Muscle layer of duodenum (tissue), 2 donors: ENCODE data around the gene OR4K17.
"Not testable (repeated sequence)": the region's sequence is repeated elsewhere in the genome, so short reads cannot be mapped to it uniquely, and the experiment has no call there.

ENCODE experiments used
- H3K27ac ChIP-seq: one replicate; pipeline ENCODE4 v1.7.0; 2013; ENCODE audit warnings: mild to moderate bottlenecking, low read length
- H3K27me3 ChIP-seq: one replicate; pipeline ENCODE4 v1.7.0; 2013; ENCODE audit warnings: low read depth, mild to moderate bottlenecking, control low read depth, low read length
- H3K36me3 ChIP-seq, 2 donors: one replicate each; pipeline ENCODE4 v1.7.0; 2013; ENCODE audit warnings: low read length in 2 of 2, control low read depth in 1 of 2, mild to moderate bottlenecking in 1 of 2; ENCODE audit not compliant: insufficient read depth in 2 of 2, control insufficient read depth in 1 of 2
- H3K4me1 ChIP-seq, 2 donors: one replicate each; pipeline ENCODE4 v1.7.0; 2013; ENCODE audit warnings: low read length in 2 of 2, mild to moderate bottlenecking in 2 of 2, control low read depth in 1 of 2, moderate library complexity in 1 of 2; ENCODE audit not compliant: insufficient read depth in 2 of 2, control insufficient read depth in 1 of 2
- H3K4me3 ChIP-seq, 2 donors: one replicate each; pipeline ENCODE4 v1.7.0; 2013; ENCODE audit warnings: low read length in 2 of 2, low read depth in 1 of 2, mild to moderate bottlenecking in 1 of 2
- H3K9me3 ChIP-seq, 2 donors: one replicate each; pipeline ENCODE4 v1.7.0; 2013; ENCODE audit warnings: low read length in 2 of 2, control low read depth in 1 of 2, mild to moderate bottlenecking in 1 of 2; ENCODE audit not compliant: control insufficient read depth in 1 of 2
- donor health status: healthy.

Gene OR4K17

DNA sequence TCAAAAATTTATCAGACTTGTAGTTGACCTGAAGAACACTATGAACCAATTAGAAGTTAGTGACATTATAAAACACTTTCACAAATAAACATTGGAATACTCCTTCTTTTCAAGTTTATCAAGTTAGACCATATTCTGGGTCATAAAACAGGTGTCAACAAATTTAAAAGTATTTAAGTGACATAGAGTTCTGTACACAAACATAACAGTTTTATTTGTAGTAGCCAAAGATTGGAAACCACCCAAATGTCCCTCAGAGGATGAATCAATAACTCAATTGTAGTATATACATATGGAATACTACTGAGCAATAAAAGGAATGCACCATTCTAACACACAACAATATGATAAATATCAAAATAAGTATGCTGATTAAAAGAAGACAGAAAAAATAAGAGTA is 56.6 kb downstream of the OR4K17 start:
- no peaks in the 10 kb centered on the region for H3K4me1 ChIP-seq
- H3K36me3 ChIP-seq = no peaks in the 10 kb centered on the region
- no peaks in the 10 kb centered on the region for H3K27me3 ChIP-seq
- H3K27ac ChIP-seq = no peak overlapping the region
- no peak overlapping the region for H3K4me3 ChIP-seq
- peaks cover 0 to 14% of the 10 kb centered on the region in 2 donors for H3K9me3 ChIP-seq

DNA sequence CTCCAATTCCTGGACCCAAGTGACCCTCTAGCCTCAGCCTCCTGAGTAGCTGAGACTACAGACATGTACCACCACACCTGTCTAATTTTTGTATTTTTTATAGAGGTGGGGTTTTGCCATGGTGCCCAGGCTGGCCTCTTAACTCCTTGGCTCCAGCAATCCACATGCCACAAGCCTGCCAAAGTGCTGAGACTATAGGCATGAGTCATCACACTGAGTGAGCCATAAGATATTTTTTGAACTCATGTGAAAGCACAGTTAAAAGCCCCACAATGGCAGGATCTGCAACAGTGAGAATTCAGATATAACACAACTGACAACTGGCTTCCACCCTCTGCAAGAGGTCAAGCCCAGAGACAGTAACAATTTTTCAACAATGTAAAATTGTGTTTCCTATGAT is 59.3 kb downstream of the OR4K17 start:
- not testable (repeated sequence) for H3K4me1 ChIP-seq, H3K27ac ChIP-seq, H3K27me3 ChIP-seq, H3K4me3 ChIP-seq, H3K9me3 ChIP-seq, H3K36me3 ChIP-seq
